ENCODE measurements around the gene PPP1R3D. TPM values are rescaled to one million over a fixed set of nuclear protein-coding genes. Genes with fewer than 3 reads are reported as not detected.

The PPP1R3D gene
- total and polyA plus RNA-seq, 2 of the 8 experiments (the other 6 are each of a cell fraction or from before 2014, with no cell fraction given), result 1.4 to 3.9 TPM

GRCh38 chr20:59888050-59888449, 52.1 kb downstream of the PPP1R3D start:
- DNase-seq (ENCODE audit: low read depth in 1 of 2, low spot score in 2 of 2) (no peak), FAIRE-seq (no peak)
- no peak overlapping the region for H2BK20ac ChIP-seq (ENCODE audit: low read length)
- H3K23ac ChIP-seq (ENCODE audit: insufficient read length), result no peak overlapping the region
- H2BK120ac ChIP-seq (replicated peaks; ENCODE audit: low read depth, low read length), result no peak overlapping the region
- no peak overlapping the region for H3K4me2 ChIP-seq (ENCODE audit: insufficient read depth in 1 of 2, low read depth in 2 of 2, low read length in 2 of 2)
- H3K56ac ChIP-seq (replicated peaks; ENCODE audit: insufficient read length, low read depth, low read length), result no peak overlapping the region
- H3K79me1 ChIP-seq (ENCODE audit: low read depth, low read length), result no peaks in the 10 kb centered on the region
- no peak overlapping the region for H2BK15ac ChIP-seq (ENCODE audit: low read length)
- no peak overlapping the region for H2AK5ac ChIP-seq (ENCODE audit: low read depth, low read length)
- no peak overlapping the region for H3K27ac ChIP-seq (ENCODE audit: low read depth, low read length)
- H4K91ac ChIP-seq (replicated peaks; ENCODE audit: insufficient read length, low read length), result no peak overlapping the region
- WGBS, 2 experiments (ENCODE audit: extremely low coverage in 1 of 2, insufficient coverage in 1 of 2, insufficient read length in 1 of 2, insufficient replicate concordance in 2 of 2, low coverage in 1 of 2, low lambda C conversion rate in 2 of 2, missing lambda C conversion rate in 1 of 2), result 76 to 100% methylated on average over 1 of the region's 1 CpG
- no peak overlapping the region for H2BK12ac ChIP-seq (ENCODE audit: low read depth, low read length)
- H3K23me2 ChIP-seq (ENCODE audit: low read depth, low read length), result no peaks in the 10 kb centered on the region
- H2BK5ac ChIP-seq (ENCODE audit: low read depth, low read length), result no peak overlapping the region
- no peaks in the 10 kb centered on the region for H3K4me1 ChIP-seq (replicated peaks in 1 of 4; ENCODE audit: control insufficient read depth in 3 of 4, insufficient read depth in 4 of 4, low read length in 3 of 4)
- peaks cover 21 to 25% of the 10 kb centered on the region in 2 experiments; a peak in 3 of 4 replicates for H3K9me3 ChIP-seq (ENCODE audit: insufficient read depth in 2 of 2, low read depth in 1 of 2, low read length in 1 of 2)
- CTCF ChIA-PET (ENCODE audit: partially characterized antibody), result no interaction called here
- no peaks in the 10 kb centered on the region for H3K36me3 ChIP-seq (ENCODE audit: control insufficient read depth in 2 of 4, insufficient read depth in 4 of 4, low read length in 3 of 4)
- no peaks in the 10 kb centered on the region for H3K79me2 ChIP-seq (ENCODE audit: control insufficient read depth in 1 of 2, insufficient read depth in 2 of 2, low read length in 2 of 2)
- no peak overlapping the region for H3K18ac ChIP-seq (ENCODE audit: extremely low read depth, low read length)
- H3K4ac ChIP-seq (replicated peaks; ENCODE audit: insufficient read length, low read depth, low read length), result no peak overlapping the region
- POLR2A ChIA-PET (ENCODE audit: partially characterized antibody), result no interaction called here
- no peak overlapping the region for H4K8ac ChIP-seq (ENCODE audit: extremely low read depth, insufficient read depth, low read length)
- no peak overlapping the region for H3K9ac ChIP-seq (replicated peaks in 1 of 4; ENCODE audit: extremely low read depth in 1 of 4, low read depth in 3 of 4, low read length in 3 of 4)
- no peak overlapping the region for H3K4me3 ChIP-seq (ENCODE audit: extremely low read depth in 1 of 4, insufficient read depth in 2 of 4, low read depth in 3 of 4, low read length in 4 of 4)
- H4K20me1 ChIP-seq (replicated peaks in 1 of 2; ENCODE audit: control insufficient read depth in 1 of 2, insufficient read depth in 2 of 2, low read length in 2 of 2), result no peaks in the 10 kb centered on the region
- no peak overlapping the region for H4K5ac ChIP-seq (ENCODE audit: insufficient read length, low read depth, low read length)
- H3K14ac ChIP-seq (ENCODE audit: insufficient read length), result no peak overlapping the region
- TF ChIP-seq USF2 (IDR thresholded peaks at IDR 0.05; ENCODE audit: low read length) (no peak), TBP (IDR thresholded peaks at IDR 0.05; ENCODE audit: low read depth, low read length) (no peak), CREB1 (IDR thresholded peaks at IDR 0.05) (no peak), MAFK (IDR thresholded peaks at IDR 0.05; ENCODE audit: low read depth, low read length) (peak; percentile 72; the same call in 1 of the 2 replicates), KDM5A (IDR thresholded peaks at IDR 0.05; ENCODE audit: low read length) (no peak), CHD1 (IDR thresholded peaks at IDR 0.05; ENCODE audit: low read depth, low read length) (no peak), SIX5 (IDR thresholded peaks at IDR 0.05; ENCODE audit: low read depth, low read length) (no peak), TEAD4 (IDR thresholded peaks at IDR 0.05; ENCODE audit: low read depth, low read length) (no peak)
- H2AFZ ChIP-seq (ENCODE audit: low read length), result no peak overlapping the region
- no peaks in the 10 kb centered on the region for H3K27me3 ChIP-seq (replicated peaks in 1 of 4; ENCODE audit: control insufficient read depth in 3 of 4, extremely low read depth in 1 of 4, insufficient read depth in 3 of 4, low read length in 3 of 4)

Data from H1 (cell line).